NK-92 (cell line): Measurements from ENCODE around the gene PBX4.

Source experiments
- DNase-seq: peaks from one replicate; lab custom pipeline; 2025; ENCODE audit not compliant: unreplicated experiment; lab: John Stamatoyannopoulos, UW

PBX4 gene

DNA sequence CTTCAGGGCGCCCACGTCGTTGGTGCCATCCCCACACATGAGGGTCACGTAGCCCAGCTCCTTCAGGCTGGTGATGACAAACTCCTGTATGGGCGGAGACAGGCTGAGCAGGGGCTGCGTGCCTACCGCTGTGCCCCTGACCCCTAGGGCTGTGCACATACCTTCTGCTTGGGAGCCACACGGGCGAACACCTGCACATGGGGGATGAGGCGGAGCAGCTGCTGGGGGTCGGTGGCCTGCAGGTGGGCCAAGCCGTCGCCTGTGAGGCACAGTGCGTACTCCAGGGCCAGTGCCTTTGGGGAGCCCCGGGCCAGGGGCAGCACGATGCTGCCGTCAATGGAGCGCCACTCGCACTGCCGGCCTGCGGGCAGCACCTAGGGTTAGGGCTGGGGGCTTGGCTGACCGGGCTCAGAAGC lies 31.1 kb upstream of the PBX4 start:
- DNase-seq, result no peak

- DNase-seq, result no peak
Measured at GRCh38 chr19:19649155-19649554, 30.7 kb upstream of the PBX4 start.

DNA sequence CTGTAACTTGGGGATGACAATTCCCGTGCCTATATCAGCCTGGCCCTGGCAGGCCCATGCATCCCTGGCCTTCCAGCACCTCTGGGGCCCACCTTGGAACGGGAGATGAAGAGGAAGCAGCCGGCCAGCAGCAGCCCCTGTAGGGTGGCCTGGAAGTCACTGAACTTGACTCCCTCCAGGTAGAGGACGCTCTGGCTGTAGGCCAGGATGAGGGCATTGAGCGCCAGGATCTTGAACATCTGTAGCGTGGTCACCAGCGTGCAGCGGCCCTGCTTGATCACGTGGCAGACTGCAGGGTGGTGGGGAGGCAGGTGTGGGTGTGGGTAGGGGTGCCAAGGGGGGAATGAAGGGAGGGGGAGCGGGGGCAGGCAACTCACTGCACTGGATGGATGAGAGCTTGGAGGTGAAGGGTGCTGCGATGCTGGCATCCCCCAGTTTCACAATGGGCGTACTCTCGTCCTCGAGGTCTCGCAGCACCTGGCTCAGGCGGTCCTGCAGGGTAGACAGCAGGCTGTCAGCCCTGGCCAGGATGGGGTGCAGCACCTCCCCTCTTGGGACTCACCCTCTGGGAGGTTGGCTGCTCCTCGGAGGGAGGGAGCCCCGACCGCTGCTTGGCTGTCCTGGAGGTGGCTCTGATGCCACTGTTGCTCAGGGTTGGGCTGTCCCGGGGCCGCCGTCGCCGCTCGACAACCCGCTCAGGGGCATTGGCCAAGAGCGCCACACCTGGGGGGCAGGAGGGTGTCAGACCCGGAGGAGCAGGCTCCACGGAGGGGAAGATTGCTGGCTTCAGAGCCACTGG lies 28.7 kb upstream of the PBX4 start:
- no peak for DNase-seq

GRCh38 chr19:19645233-19645870 lies 26.9 kb upstream of the PBX4 start:
- DNase-seq, result no peak

GRCh38 chr19:19644054-19644388 lies 25.5 kb upstream of the PBX4 start:
- DNase-seq, result no peak

DNA sequence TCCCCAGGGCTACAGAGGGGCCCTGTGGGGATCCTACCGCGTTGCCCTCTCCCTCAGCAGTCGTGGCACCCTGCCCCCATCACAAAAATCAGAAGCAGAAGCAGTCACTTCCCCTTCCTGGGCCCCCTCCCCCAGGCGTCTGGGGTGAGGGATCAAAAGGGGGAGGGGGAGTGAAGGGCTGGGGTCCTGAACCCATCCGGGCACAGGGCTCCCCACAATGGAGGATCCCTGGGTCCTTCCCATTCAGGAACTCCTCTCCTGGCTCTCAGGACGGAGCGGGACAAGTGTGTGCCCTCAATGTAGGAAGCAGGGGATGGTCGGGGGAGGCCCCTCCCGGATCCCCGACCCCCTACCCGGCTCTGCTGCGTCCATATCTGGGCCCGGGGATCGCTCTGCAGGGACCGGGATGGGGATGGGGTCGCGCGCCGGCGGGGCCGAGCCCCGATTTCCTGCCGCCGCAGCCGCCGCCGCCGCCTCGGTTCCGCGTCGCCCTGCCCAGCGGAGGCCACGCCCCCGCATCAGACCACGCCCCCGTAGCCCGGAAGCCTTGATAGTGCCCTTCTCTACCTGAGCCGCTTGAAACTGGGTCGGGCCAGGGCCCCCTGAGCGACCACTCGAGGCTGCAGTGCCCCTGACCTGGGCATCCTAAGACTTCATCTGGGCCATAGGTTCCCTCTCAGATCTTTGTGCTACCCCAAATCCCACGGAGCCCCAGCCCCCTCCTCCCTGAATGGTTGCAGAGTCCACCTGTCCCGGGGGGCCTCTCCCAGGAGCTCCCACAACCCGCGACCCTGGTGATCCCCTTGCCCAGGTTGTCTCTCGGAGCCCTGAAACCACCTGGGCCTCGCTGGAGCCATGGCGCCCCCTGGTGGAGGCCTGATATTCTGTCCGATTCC lies 24.9 kb upstream of the PBX4 start, which contains the start of gene GMIP:
Gene GMIP (minus strand): TSS at position 500 of the 896 bp plus-strand sequence. CDS start 128 bp downstream, at position 372.
- no peak for DNase-seq

GRCh38 chr19:19642506-19643157 lies 24.1 kb upstream of the PBX4 start:
- DNase-seq, result no peak

DNA sequence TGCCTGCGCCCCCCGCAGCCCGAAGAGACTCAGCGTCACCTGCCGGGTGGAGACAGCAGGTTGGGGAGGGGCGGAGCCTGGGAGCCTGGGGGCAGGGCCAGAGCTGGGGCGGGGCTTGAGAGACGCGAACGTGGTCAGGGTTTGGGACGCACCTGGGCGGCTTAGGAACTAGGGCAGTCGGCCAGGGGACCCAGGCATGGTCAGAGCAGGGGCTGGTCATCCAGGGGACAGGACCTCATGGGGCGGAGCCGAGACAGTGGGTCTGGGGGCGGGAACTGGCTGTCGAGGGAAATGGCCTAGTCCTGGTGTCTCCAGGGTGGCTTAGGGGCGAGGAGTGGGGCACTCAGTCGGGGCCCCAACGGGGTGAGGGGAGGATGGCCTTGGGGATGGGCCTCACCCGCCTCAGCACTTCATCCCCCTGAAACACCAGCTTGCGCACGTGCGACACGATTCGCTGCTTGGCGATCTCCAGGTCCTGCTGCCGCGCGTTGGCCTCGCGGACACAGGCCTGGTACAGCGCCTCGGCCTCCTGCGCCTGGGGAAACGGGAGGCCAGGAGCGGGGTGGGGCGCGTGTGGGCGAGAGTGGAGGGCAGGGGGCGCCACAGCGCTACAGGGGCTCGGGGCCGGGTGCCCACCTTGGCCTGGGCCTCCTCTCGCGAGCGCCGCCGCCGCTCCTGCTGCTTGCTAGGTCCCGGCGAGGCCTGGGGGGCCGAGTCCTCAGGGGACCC lies 19.2 kb upstream of the PBX4 start:
- no peak for DNase-seq

DNA sequence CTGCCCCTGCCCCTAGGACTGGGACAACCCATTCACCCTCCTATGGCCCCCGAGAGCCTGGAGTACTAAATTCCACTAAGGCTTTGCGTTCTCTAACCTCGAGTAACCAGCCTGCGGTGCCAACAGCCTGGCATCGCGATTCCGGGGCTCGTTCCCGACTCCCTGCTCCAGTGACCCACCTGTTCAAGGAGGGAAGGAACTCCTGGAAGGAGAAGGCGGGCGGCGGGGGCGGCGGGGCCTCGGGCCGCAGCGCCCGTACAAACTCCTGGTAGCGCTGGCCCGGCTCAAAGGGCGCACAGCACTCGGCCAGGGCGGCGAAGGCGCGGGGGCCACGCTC lies 18.7 kb upstream of the PBX4 start:
- DNase-seq, result no peak

GRCh38 chr19:19636573-19637185 lies 18.2 kb upstream of the PBX4 start:
- no peak for DNase-seq

GRCh38 chr19:19635313-19635702 lies 16.8 kb upstream of the PBX4 start:
- DNase-seq, result no peak

GRCh38 chr19:19634516-19635312 lies 16.2 kb upstream of the PBX4 start:
- no peak for DNase-seq

- no peak for DNase-seq
Measured at GRCh38 chr19:19633711-19634515, 15.4 kb upstream of the PBX4 start.

DNA sequence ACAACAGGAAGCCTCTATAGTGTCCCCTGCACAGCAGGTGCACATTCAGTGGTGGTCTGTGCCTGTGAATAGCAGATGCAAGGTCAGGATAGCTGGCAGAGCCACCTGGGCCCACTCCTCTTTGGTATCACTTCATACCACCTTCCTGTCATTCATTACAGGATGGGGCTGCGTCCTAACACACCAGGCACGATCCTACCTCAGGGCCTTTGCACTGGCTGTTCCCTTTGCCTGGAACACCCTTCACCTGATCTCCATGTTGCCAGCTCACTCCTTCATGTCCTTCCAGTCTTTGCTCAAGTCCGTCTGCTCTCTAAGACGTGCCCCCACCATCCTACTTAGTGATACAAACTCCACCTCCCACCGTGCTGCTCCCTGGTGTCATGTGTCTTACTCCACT lies 14.2 kb upstream of the PBX4 start:
- no peak for DNase-seq

GRCh38 chr19:19631346-19631745 lies 12.9 kb upstream of the PBX4 start:
- no peak for DNase-seq

DNA sequence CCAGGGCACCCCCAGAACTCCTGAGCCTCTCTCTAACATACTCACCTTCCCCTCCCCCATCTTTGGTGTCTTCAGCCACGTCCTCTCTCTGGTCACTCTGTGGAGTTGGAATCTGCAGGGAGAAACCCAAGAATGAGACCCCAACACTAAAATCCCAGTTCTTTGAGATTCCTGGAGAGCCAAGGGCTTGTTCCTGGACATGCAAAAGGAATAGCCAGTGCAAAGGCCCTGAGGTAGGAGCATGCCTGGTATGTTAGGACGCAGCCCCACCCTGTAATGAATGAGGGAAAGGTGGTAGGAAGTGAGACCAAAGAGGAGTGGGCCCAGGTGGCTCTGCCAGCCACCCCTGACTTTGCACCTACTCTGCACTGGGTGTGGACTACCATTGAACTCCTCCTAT lies 11.9 kb upstream of the PBX4 start:
- no peak for DNase-seq

DNA sequence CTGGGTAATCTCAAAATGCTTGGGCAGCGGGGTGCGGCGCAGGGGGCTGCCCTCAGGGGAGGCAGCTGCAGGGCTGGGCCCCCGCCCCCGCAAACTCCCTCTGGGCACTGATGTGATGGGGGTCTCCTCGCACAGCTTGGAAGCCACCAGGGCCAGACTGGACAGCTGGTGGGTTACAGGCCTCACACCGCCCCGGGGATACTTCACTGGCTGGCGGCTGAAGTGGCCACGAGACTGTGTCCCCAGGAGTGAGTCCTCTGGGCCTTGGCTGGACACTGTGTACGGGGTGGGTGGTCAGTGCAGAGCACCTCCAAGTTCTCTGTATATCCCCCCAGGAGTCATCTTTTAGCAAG lies 11.6 kb upstream of the PBX4 start:
- DNase-seq, result no peak

- DNase-seq, result no peak
Measured at GRCh38 chr19:19628501-19629134, 10.1 kb upstream of the PBX4 start.
